ENCODE results near the gene ZNF747.

Gene ZNF747

GRCh38 chr16:30503403-30504296 lies 31.0 kb downstream of the ZNF747 start:
- H3K27ac ChIP-seq, result no peak overlapping the region
- CTCF ChIA-PET, result no interaction called here
- TF ChIP-seq CTCF (conservative IDR thresholded peaks at IDR 0.05; ENCODE audit: low read depth), result no peak
- no peak for DNase-seq (ENCODE audit: low spot score)
- POLR2A ChIA-PET (ENCODE audit: low non-redundant PET), result no interaction called here

DNA sequence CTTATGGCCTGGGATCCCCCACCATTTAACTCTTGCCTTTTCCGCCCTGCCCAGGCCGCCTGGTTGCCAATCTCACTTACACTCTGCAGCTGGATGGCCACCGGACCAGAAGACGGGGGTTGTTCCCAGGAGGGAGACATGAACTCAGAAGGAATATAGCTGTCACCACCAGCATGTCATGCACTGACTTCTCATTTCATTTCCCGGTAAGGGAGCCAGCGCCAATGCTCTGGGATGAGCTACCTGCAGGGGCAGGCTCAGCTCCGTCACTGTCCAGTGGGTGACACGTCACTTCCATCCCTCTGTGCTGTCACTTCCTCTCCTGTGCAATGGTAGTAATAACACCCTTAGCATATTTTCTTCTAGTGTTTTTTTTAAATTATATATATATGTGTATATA lies 35.4 kb downstream of the ZNF747 start:
- POLR2A ChIA-PET (ENCODE audit: low non-redundant PET), result interaction anchor here (0.5 kb wide), 1 partner anchor 22 kb away, joined by 3 read pairs; no protein-coding TSS in a partner anchor
- TF ChIP-seq CTCF (conservative IDR thresholded peaks at IDR 0.05; ENCODE audit: low read depth), result no peak
- no peak overlapping the region for H3K27ac ChIP-seq
- CTCF ChIA-PET, result interaction anchor here (0.5 kb wide), 1 partner anchor 1505 kb away, joined by 6 read pairs; no protein-coding TSS in a partner anchor
- DNase-seq (ENCODE audit: low spot score), result no peak

DNA sequence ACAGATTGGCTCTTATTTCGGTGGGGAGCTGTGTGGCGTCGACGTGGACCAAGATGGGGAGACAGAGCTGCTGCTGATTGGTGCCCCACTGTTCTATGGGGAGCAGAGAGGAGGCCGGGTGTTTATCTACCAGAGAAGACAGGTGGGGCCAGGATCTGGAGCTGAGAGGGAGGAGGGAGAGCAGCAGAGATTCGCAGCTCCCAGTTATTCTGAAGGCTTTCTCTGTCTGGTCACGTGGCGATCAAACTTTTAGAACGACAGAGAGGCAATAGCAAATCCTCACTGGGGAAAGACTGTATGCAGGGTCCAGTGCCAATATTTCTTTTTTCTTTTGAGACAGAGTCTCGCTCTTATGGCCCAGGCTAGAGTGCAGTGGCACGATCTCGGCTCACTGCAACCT lies 39.9 kb downstream of the ZNF747 start:
- ChIA-PET CTCF (no interaction called here), POLR2A (ENCODE audit: low non-redundant PET) (no interaction called here)

DNA sequence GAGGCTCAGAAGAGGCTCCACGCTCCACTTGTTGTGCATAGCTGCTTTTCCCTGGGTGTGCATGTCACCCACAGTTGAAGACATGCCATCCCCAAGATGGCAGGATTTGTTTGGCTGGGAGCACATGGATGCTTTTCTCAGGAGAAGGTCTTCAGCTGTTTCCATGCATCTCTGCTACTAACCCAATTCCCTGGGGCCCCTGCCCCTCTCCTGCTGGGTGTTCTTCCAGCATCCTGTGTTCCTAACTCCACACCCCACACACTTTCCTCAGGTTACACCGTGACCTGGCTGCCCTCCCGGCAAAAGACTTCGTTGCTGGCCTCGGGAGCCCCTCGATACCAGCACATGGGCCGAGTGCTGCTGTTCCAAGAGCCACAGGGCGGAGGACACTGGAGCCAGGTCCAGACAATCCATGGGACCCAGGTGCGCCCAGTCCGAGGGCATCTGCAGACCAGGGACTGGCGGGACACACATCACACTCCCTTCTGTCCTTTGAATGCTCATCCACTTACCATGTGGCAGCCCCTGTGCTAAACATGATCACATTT lies 40.6 kb downstream of the ZNF747 start:
- H3K27ac ChIP-seq, result no peak overlapping the region
- DNase-seq (ENCODE audit: low spot score), result no peak
- CTCF ChIA-PET, result no interaction called here
- POLR2A ChIA-PET (ENCODE audit: low non-redundant PET), result interaction anchor here (0.7 kb wide), 1 partner anchor 74 kb away, joined by 5 read pairs; no protein-coding TSS in a partner anchor
- TF ChIP-seq CTCF (conservative IDR thresholded peaks at IDR 0.05; ENCODE audit: low read depth), result no peak

More for the DNA sequence above, 39.9 kb downstream of the ZNF747 start:
- no peak overlapping the region for H3K27ac ChIP-seq
- TF ChIP-seq CTCF (conservative IDR thresholded peaks at IDR 0.05; ENCODE audit: low read depth), result no peak
- DNase-seq (ENCODE audit: low spot score), result no peak

- POLR2A ChIA-PET (ENCODE audit: low non-redundant PET), result no interaction called here
- CTCF ChIA-PET, result interaction anchor here (0.6 kb wide), 2 partner anchors 28 to 99 kb away, joined by 3 to 4 read pairs; no protein-coding TSS in a partner anchor
These were observed 42.8 kb downstream of the ZNF747 start for GRCh38 chr16:30491744-30492308.

More at GRCh38 chr16:30491744-30492308, 42.8 kb downstream of the ZNF747 start:
- H3K27ac ChIP-seq, result peak overlapping the region; percentile 57; the same call in 1 of the 2 replicates
- no peak for TF ChIP-seq CTCF (conservative IDR thresholded peaks at IDR 0.05; ENCODE audit: low read depth)
- peak; percentile 61 for DNase-seq (ENCODE audit: low spot score)

All from RWPE1 (cell line).